ENCODE data around the gene XK.
"Not testable (repeated sequence)": the region's sequence is repeated elsewhere in the genome, so short reads cannot be mapped to it uniquely, and the experiment has no call there.

The XK gene

GRCh38 chrX:37641859-37642258 is 43.7 kb upstream of the XK start:
- Histone ChIP-seq H3K9me2 (replicated peaks; ENCODE audit: low read depth, low read length) (no peaks in the 10 kb centered on the region), H4K20me1 (ENCODE audit: insufficient read depth, low read length, poor library complexity, severe bottlenecking) (no peaks in the 10 kb centered on the region), H2AFZ (ENCODE audit: low read length) (no peak overlapping the region), H3K79me2 (ENCODE audit: insufficient read depth, low read length) (no peaks in the 10 kb centered on the region), H3K9me3 (ENCODE audit: insufficient read depth, low read depth, low read length) (no peaks in the 10 kb centered on the region), H3K4me1 (ENCODE audit: insufficient read depth, low read length, poor library complexity, severe bottlenecking) (peaks cover 5% of the 10 kb centered on the region), H3K9ac (ENCODE audit: low read depth, low read length, poor library complexity, severe bottlenecking) (no peak overlapping the region), H3K4me2 (ENCODE audit: low read depth, low read length, poor library complexity, severe bottlenecking) (no peak overlapping the region), H3K27me3 (ENCODE audit: insufficient read depth, low read length, poor library complexity, severe bottlenecking) (no peaks in the 10 kb centered on the region), H3K36me3 (ENCODE audit: insufficient read depth, low read length) (no peaks in the 10 kb centered on the region), H3F3A (ENCODE audit: low read depth) (no peaks in the 10 kb centered on the region), H3K4me3 (ENCODE audit: low read length, poor library complexity, severe bottlenecking) (no peak overlapping the region)
- TF ChIP-seq CTCF (conservative IDR thresholded peaks at IDR 0.05; ENCODE audit: low read length) (no peak), EZH2phosphoT487 (IDR thresholded peaks at IDR 0.05; ENCODE audit: borderline replicate concordance) (no peak)

- H3K27me3 ChIP-seq (ENCODE audit: insufficient read depth, low read length, poor library complexity, severe bottlenecking), result no peaks in the 10 kb centered on the region
- H2AFZ ChIP-seq (ENCODE audit: low read length), result no peak overlapping the region
- peaks cover 5% of the 10 kb centered on the region for H3K4me1 ChIP-seq (ENCODE audit: insufficient read depth, low read length, poor library complexity, severe bottlenecking)
- no peak overlapping the region for H3K9ac ChIP-seq (ENCODE audit: low read depth, low read length, poor library complexity, severe bottlenecking)
- no peaks in the 10 kb centered on the region for H3K9me3 ChIP-seq (ENCODE audit: insufficient read depth, low read depth, low read length)
- H3K79me2 ChIP-seq (ENCODE audit: insufficient read depth, low read length), result no peaks in the 10 kb centered on the region
- TF ChIP-seq CTCF (conservative IDR thresholded peaks at IDR 0.05; ENCODE audit: low read length) (no peak), EZH2phosphoT487 (IDR thresholded peaks at IDR 0.05; ENCODE audit: borderline replicate concordance) (no peak)
- H3F3A ChIP-seq (ENCODE audit: low read depth), result no peaks in the 10 kb centered on the region
- no peak overlapping the region for H3K4me2 ChIP-seq (ENCODE audit: low read depth, low read length, poor library complexity, severe bottlenecking)
- no peaks in the 10 kb centered on the region for H3K9me2 ChIP-seq (replicated peaks; ENCODE audit: low read depth, low read length)
- no peak overlapping the region for H3K4me3 ChIP-seq (ENCODE audit: low read length, poor library complexity, severe bottlenecking)
- H3K36me3 ChIP-seq (ENCODE audit: insufficient read depth, low read length), result no peaks in the 10 kb centered on the region
- H4K20me1 ChIP-seq (ENCODE audit: insufficient read depth, low read length, poor library complexity, severe bottlenecking), result no peaks in the 10 kb centered on the region
Observed at GRCh38 chrX:37644381-37645305, 40.9 kb upstream of the XK start.

- H3K9me2 ChIP-seq (replicated peaks; ENCODE audit: low read depth, low read length), result no peaks in the 10 kb centered on the region
- peaks cover 5% of the 10 kb centered on the region for H3K4me1 ChIP-seq (ENCODE audit: insufficient read depth, low read length, poor library complexity, severe bottlenecking)
- no peaks in the 10 kb centered on the region for H4K20me1 ChIP-seq (ENCODE audit: insufficient read depth, low read length, poor library complexity, severe bottlenecking)
- no peak overlapping the region for H3K4me3 ChIP-seq (ENCODE audit: low read length, poor library complexity, severe bottlenecking)
- H3F3A ChIP-seq (ENCODE audit: low read depth), result no peaks in the 10 kb centered on the region
- no peak overlapping the region for H2AFZ ChIP-seq (ENCODE audit: low read length)
- no peaks in the 10 kb centered on the region for H3K27me3 ChIP-seq (ENCODE audit: insufficient read depth, low read length, poor library complexity, severe bottlenecking)
- H3K9ac ChIP-seq (ENCODE audit: low read depth, low read length, poor library complexity, severe bottlenecking), result no peak overlapping the region
- no peak overlapping the region for H3K4me2 ChIP-seq (ENCODE audit: low read depth, low read length, poor library complexity, severe bottlenecking)
- TF ChIP-seq EZH2phosphoT487 (IDR thresholded peaks at IDR 0.05; ENCODE audit: borderline replicate concordance) (no peak), CTCF (conservative IDR thresholded peaks at IDR 0.05; ENCODE audit: low read length) (peak; percentile 42)
- H3K36me3 ChIP-seq (ENCODE audit: insufficient read depth, low read length), result no peaks in the 10 kb centered on the region
- no peaks in the 10 kb centered on the region for H3K79me2 ChIP-seq (ENCODE audit: insufficient read depth, low read length)
- no peaks in the 10 kb centered on the region for H3K9me3 ChIP-seq (ENCODE audit: insufficient read depth, low read depth, low read length)
Observed at GRCh38 chrX:37646254-37646653, 39.3 kb upstream of the XK start.

GRCh38 chrX:37650879-37651278 is 34.7 kb upstream of the XK start:
- not testable (repeated sequence) for H3F3A ChIP-seq (ENCODE audit: low read depth); H3K27me3 ChIP-seq (ENCODE audit: insufficient read depth, low read length, poor library complexity, severe bottlenecking); H3K9ac ChIP-seq (ENCODE audit: low read depth, low read length, poor library complexity, severe bottlenecking); H3K9me2 ChIP-seq (replicated peaks; ENCODE audit: low read depth, low read length); H3K4me3 ChIP-seq (ENCODE audit: low read length, poor library complexity, severe bottlenecking); H3K36me3 ChIP-seq (ENCODE audit: insufficient read depth, low read length); H3K4me2 ChIP-seq (ENCODE audit: low read depth, low read length, poor library complexity, severe bottlenecking); H2AFZ ChIP-seq (ENCODE audit: low read length); H3K79me2 ChIP-seq (ENCODE audit: insufficient read depth, low read length); H3K9me3 ChIP-seq (ENCODE audit: insufficient read depth, low read depth, low read length); H4K20me1 ChIP-seq (ENCODE audit: insufficient read depth, low read length, poor library complexity, severe bottlenecking)
- H3K4me1 ChIP-seq (ENCODE audit: insufficient read depth, low read length, poor library complexity, severe bottlenecking), result peaks cover 20% of the 10 kb centered on the region

Data from Loucy (cell line).